Activated naive CD8-positive, alpha-beta T cell treated with anti-CD3 and anti-CD28 coated beads, Interleukin-2, amount 50 U/mL, for 24 hours (primary cell): ENCODE results near the gene GPR137B.

Source experiments
- ATAC-seq: fragments of 150-1000 bp; cut with Tn5 transposase; one replicate; pipeline ENCODE4 v1.10.0; 2021
- DNase-seq: peaks from one replicate; pipeline ENCODE4 v3.0.0; 2021
- H3K27ac Mint-ChIP-seq: one replicate; pipeline ENCODE4 v1.8.0; 2021; ENCODE audit warnings: mild to moderate bottlenecking, mixed read lengths
- H3K27me3 Mint-ChIP-seq: one replicate; pipeline ENCODE4 v1.8.0; 2021; ENCODE audit warnings: mixed read lengths
- H3K36me3 Mint-ChIP-seq: one replicate; pipeline ENCODE4 v1.8.0; 2021; ENCODE audit warnings: low read depth, mixed read lengths
- H3K4me1 Mint-ChIP-seq: one replicate; pipeline ENCODE4 v1.8.0; 2021; ENCODE audit warnings: mixed read lengths
- H3K4me3 Mint-ChIP-seq: one replicate; pipeline ENCODE4 v1.8.0; 2021; ENCODE audit warnings: mild to moderate bottlenecking, moderate library complexity, mixed read lengths
- H3K9me3 Mint-ChIP-seq: one replicate; pipeline ENCODE4 v1.8.0; 2021; ENCODE audit warnings: mixed read lengths

GPR137B gene

DNA sequence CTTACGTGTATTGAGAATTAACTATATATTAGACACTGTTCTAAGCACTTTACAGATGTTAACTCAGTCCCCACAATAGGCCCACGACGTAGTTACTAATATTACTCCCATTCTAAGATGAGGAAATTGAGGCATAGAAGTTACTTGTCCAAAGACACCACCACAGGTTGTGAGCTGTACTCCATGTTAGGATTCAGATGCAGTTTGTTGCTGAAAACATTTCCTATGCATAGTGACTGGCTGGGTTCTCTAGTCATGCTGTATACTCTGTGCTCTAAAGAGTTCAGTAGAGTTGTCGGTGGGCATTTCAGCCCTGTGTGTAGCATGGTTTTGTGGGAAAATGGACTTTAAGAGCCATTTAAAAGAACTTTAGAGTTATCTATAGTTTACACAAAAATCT lies 65.2 kb downstream of the GPR137B start:
- no peak overlapping the region for H3K27ac Mint-ChIP-seq
- peaks cover 19% of the 10 kb centered on the region for H3K9me3 Mint-ChIP-seq
- no peak overlapping the region for H3K4me3 Mint-ChIP-seq
- H3K4me1 Mint-ChIP-seq, result no peaks in the 10 kb centered on the region
- H3K27me3 Mint-ChIP-seq, result no peaks in the 10 kb centered on the region
- no peak for ATAC-seq
- H3K36me3 Mint-ChIP-seq, result peaks cover 48% of the 10 kb centered on the region
- DNase-seq, result no peak

- ATAC-seq, result no peak
- DNase-seq, result no peak
- Mint-ChIP-seq H3K4me3 (no peak overlapping the region), H3K27me3 (no peaks in the 10 kb centered on the region), H3K36me3 (peaks cover 35% of the 10 kb centered on the region), H3K9me3 (peaks cover 9% of the 10 kb centered on the region), H3K27ac (no peak overlapping the region), H3K4me1 (no peaks in the 10 kb centered on the region)
Observed at GRCh38 chr1:236209185-236209584, 66.8 kb downstream of the GPR137B start.

DNA sequence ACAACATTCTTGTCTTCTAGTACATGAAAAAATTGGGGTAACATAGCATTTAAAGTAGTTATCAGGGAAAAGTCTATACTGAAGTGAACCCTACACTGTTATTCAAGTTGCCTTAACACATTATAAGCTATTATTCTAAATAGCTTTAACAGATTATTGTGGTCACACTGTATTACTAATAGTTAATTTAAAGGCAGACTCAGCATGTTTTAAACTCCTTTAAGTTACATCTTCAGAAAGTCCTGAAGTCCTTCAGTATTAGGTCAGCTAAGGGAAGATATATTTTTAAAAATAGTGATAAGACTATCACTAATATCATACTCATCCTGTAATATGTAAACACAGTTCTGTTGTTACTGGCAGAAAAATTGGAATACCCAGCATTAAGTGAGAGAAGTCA lies 67.4 kb downstream of the GPR137B start:
- ATAC-seq, result no peak
- peaks cover 30% of the 10 kb centered on the region for H3K36me3 Mint-ChIP-seq
- H3K4me3 Mint-ChIP-seq, result no peak overlapping the region
- DNase-seq, result no peak
- H3K4me1 Mint-ChIP-seq, result no peaks in the 10 kb centered on the region
- peaks cover 3% of the 10 kb centered on the region for H3K9me3 Mint-ChIP-seq
- H3K27ac Mint-ChIP-seq, result no peak overlapping the region
- no peaks in the 10 kb centered on the region for H3K27me3 Mint-ChIP-seq

DNA sequence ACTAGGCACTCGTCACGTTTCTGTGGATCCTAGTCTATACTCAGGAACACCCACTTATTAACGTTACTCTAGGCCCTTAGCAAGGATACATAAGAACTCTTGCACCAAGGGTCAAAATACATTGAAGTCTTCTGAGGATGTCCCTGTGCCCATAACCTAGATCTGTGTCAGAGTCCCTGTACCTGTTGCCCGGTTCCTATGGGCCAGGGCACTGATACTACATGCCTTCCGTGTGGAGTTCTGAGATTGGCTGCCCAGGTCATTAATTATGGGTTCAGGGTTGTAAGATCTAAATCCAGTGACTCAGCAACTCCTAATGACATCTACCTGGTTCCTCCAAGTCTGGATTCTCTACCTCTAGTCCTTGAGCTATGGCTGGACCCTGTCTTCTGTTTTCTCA lies 69.5 kb downstream of the GPR137B start:
- DNase-seq (no peak), ATAC-seq (no peak)
- H3K36me3 Mint-ChIP-seq, result peaks cover 26% of the 10 kb centered on the region
- H3K27me3 Mint-ChIP-seq, result no peaks in the 10 kb centered on the region
- no peaks in the 10 kb centered on the region for H3K4me1 Mint-ChIP-seq
- no peak overlapping the region for H3K27ac Mint-ChIP-seq
- H3K4me3 Mint-ChIP-seq, result no peak overlapping the region
- H3K9me3 Mint-ChIP-seq, result no peaks in the 10 kb centered on the region

DNA sequence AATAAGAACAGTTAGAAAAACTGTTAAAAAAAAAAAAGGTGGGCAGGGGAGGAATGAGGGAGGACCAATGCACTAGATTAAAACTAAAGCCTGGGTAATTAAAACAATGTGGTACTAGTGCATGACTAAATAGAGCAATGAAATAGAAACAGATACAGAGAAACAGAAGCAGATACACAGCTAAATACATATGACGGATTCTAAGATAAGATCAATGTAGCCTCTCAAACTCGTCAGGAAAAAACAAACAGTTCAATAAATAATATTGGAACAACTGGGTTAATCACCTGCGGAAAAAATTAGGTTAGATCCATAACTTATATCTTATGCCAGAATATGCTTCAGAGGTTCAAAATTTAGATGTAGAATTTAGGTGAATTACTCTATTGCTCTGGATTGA lies 71.2 kb downstream of the GPR137B start:
- Mint-ChIP-seq H3K36me3 (peaks cover 18% of the 10 kb centered on the region), H3K27ac (no peak overlapping the region), H3K4me1 (no peaks in the 10 kb centered on the region), H3K27me3 (no peaks in the 10 kb centered on the region), H3K4me3 (no peak overlapping the region), H3K9me3 (no peaks in the 10 kb centered on the region)
- DNase-seq (no peak), ATAC-seq (no peak)

DNA sequence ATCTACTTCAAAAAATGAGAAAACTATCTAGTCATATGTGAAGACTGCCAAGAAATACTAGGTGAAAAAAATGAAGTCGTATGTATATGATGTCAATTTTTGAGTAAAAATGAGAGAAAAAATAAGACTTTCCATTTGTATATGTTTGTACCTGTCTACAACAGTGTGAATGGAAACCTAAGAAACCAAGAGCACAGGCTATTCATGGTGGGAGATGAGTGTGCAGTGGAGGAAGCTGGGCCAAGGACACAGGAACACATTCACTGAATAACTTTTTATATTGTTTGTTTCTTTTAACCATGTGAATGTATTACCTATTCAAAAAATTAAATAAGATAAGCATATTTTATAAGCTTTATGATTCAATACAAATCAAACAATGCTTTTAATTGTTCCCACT lies 72.4 kb downstream of the GPR137B start:
- Mint-ChIP-seq H3K27ac (no peak overlapping the region), H3K4me1 (no peaks in the 10 kb centered on the region), H3K36me3 (peaks cover 18% of the 10 kb centered on the region), H3K9me3 (no peaks in the 10 kb centered on the region), H3K27me3 (no peaks in the 10 kb centered on the region), H3K4me3 (no peak overlapping the region)
- DNase-seq (no peak), ATAC-seq (peak; percentile 63)

DNA sequence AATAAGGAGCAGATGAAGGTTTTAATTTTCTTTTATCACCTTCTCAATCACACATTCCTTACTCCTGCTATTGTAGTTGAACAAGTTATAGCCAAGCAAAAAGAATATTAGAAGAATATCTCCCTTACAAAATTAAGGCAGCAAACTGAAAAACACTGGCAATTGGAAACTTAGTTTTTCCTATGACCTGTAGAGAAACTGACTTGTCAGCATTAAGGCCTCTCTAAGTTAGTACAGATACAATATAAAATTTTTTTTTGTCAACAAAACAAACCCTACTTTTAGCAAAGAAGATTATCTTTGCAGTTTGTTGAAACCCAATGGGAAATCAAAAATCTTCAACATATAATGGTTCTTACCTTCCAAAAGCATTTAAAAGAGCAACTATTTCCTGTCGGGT lies 78.1 kb downstream of the GPR137B start:
- peaks cover 14% of the 10 kb centered on the region for H3K36me3 Mint-ChIP-seq
- DNase-seq, result no peak
- no peak for ATAC-seq
- no peak overlapping the region for H3K4me3 Mint-ChIP-seq
- H3K27me3 Mint-ChIP-seq, result no peaks in the 10 kb centered on the region
- no peaks in the 10 kb centered on the region for H3K4me1 Mint-ChIP-seq
- H3K9me3 Mint-ChIP-seq, result no peaks in the 10 kb centered on the region
- no peak overlapping the region for H3K27ac Mint-ChIP-seq

GRCh38 chr1:236222632-236223031 lies 80.3 kb downstream of the GPR137B start:
- Mint-ChIP-seq H3K27me3 (no peaks in the 10 kb centered on the region), H3K27ac (no peak overlapping the region), H3K9me3 (no peaks in the 10 kb centered on the region), H3K4me1 (no peaks in the 10 kb centered on the region), H3K36me3 (peaks cover 8% of the 10 kb centered on the region), H3K4me3 (no peak overlapping the region)
- DNase-seq, result no peak
- ATAC-seq, result no peak

- Mint-ChIP-seq H3K4me3 (no peak overlapping the region), H3K27ac (no peak overlapping the region), H3K27me3 (no peaks in the 10 kb centered on the region), H3K36me3 (peaks cover 6% of the 10 kb centered on the region), H3K4me1 (no peaks in the 10 kb centered on the region), H3K9me3 (no peaks in the 10 kb centered on the region)
- DNase-seq (no peak), ATAC-seq (no peak)
Observed at GRCh38 chr1:236228411-236228810, 86.1 kb downstream of the GPR137B start.

DNA sequence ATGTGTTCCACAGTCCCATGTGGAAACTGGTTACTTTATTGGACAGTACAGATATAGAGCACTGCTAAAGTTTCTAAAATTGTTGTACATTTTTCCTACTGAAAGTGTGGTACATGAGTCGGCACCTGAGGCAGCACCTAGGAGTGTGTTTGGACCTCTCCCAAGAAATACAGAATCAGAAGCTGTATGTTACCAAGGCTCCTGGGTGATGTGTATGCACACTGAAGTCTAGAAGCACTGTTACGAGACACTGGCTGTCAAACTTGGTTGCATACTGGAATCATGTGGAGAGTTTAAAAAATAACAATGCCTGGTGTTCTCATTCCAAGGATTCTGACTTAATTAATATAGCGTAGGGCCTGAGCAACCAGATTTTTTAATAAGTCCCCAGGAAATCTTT lies 92.8 kb downstream of the GPR137B start:
- DNase-seq, result no peak
- Mint-ChIP-seq H3K36me3 (peaks cover 7% of the 10 kb centered on the region), H3K4me3 (no peak overlapping the region), H3K27me3 (no peaks in the 10 kb centered on the region), H3K9me3 (no peaks in the 10 kb centered on the region), H3K27ac (no peak overlapping the region), H3K4me1 (no peaks in the 10 kb centered on the region)
- no peak for ATAC-seq

DNA sequence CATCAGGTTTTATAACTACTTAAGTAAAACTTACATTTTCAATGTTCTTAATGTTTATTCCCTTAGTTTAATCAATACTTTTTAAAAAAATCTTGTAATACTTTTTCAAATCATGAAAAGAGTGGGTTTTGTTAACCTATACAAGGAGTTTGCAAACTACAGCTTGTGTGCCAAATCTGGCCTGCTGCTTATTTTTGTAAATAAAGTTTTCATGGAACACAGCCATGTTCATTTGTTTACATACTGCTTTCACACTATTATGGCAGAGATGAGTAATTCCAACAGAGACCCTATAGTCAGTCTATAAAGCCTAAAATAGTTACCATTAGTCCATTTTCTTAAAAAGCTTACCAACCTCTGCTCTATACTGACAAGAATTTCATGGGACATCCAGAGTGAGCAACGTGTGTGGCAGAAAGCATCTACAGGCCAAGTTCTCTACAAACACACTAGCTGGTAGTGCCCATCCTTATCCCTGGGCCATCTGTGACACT lies 96.8 kb downstream of the GPR137B start:
- Mint-ChIP-seq H3K27ac (no peak overlapping the region), H3K36me3 (peaks cover 13% of the 10 kb centered on the region), H3K27me3 (no peaks in the 10 kb centered on the region), H3K4me3 (no peak overlapping the region), H3K4me1 (no peaks in the 10 kb centered on the region), H3K9me3 (no peaks in the 10 kb centered on the region)
- no peak for DNase-seq
- no peak for ATAC-seq

DNA sequence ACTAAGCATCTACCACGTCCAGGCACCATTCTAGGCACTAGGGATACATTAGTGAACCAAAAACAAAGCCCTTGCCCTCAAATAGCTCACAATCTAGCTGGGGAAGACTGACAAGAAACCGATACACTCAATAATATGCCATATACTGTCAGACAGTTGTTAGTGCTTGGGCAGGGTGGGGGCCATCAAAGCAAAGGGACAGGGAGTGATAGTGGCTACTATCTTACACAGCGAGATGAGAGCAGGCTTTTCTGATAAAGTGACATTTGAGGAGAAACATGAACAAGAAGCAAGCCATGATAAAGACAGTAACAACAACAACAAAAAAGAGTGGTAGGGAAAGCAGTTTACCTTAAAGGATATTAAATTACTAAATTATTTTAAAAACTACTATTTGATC lies 98.3 kb downstream of the GPR137B start:
- no peak overlapping the region for H3K4me3 Mint-ChIP-seq
- H3K4me1 Mint-ChIP-seq, result no peaks in the 10 kb centered on the region
- no peaks in the 10 kb centered on the region for H3K27me3 Mint-ChIP-seq
- H3K9me3 Mint-ChIP-seq, result no peaks in the 10 kb centered on the region
- H3K36me3 Mint-ChIP-seq, result peaks cover 13% of the 10 kb centered on the region
- ATAC-seq (no peak), DNase-seq (no peak)
- H3K27ac Mint-ChIP-seq, result no peak overlapping the region

- no peak overlapping the region for H3K27ac Mint-ChIP-seq
- no peaks in the 10 kb centered on the region for H3K27me3 Mint-ChIP-seq
- ATAC-seq (no peak), DNase-seq (no peak)
- no peaks in the 10 kb centered on the region for H3K4me1 Mint-ChIP-seq
- no peaks in the 10 kb centered on the region for H3K9me3 Mint-ChIP-seq
- peaks cover 17% of the 10 kb centered on the region for H3K36me3 Mint-ChIP-seq
- H3K4me3 Mint-ChIP-seq, result no peak overlapping the region
Observed at GRCh38 chr1:236242568-236242967, 100.2 kb downstream of the GPR137B start.

GRCh38 chr1:236247286-236247685 lies 104.9 kb downstream of the GPR137B start:
- no peak overlapping the region for H3K27ac Mint-ChIP-seq
- H3K4me1 Mint-ChIP-seq, result no peaks in the 10 kb centered on the region
- no peaks in the 10 kb centered on the region for H3K9me3 Mint-ChIP-seq
- ATAC-seq (no peak), DNase-seq (no peak)
- no peaks in the 10 kb centered on the region for H3K27me3 Mint-ChIP-seq
- no peak overlapping the region for H3K4me3 Mint-ChIP-seq
- H3K36me3 Mint-ChIP-seq, result peaks cover 16% of the 10 kb centered on the region

DNA sequence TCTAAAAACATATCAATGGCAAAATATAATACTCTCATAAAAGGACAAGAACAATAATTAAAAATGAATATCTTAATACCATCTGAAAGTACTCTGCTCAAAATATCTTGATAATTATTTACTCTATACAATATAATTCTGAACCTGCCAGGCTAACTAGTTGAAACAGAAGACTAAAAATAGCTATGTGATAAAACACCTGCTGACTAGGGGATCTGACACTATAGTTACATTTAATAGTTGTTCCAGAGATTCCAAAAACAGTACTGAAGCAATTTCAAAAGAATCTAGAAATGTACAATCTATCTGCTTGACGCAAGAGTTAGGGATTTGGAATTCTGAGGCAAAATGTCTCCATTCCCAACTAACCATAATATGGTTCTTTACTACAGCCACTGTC lies 109.2 kb downstream of the GPR137B start:
- Mint-ChIP-seq H3K4me3 (no peak overlapping the region), H3K9me3 (no peaks in the 10 kb centered on the region), H3K36me3 (peaks cover 8% of the 10 kb centered on the region), H3K27ac (no peak overlapping the region), H3K27me3 (no peaks in the 10 kb centered on the region), H3K4me1 (no peaks in the 10 kb centered on the region)
- ATAC-seq (no peak), DNase-seq (no peak)

DNA sequence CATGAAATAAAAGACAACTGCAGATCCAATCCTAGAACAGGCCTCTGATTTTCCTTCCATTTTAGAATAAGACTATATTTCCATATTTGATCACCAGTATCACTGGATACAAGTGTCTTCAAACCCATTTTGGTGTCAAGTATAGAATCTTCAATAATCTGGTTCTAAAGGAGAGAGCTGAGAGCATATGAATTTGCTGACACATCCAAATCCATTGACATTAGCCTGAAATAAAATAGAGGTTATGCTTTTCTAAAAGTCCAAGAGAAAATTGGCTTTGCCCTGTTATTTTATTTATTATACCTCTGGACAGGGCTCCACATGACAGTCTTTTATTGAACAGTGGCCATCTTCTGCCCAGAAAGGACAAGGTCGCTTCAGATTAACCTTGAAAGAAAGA lies 110.8 kb downstream of the GPR137B start:
- DNase-seq (no peak), ATAC-seq (no peak)
- Mint-ChIP-seq H3K4me1 (peaks cover 3% of the 10 kb centered on the region), H3K27ac (no peak overlapping the region), H3K9me3 (peaks cover 10% of the 10 kb centered on the region), H3K27me3 (no peaks in the 10 kb centered on the region), H3K36me3 (peaks cover 14% of the 10 kb centered on the region), H3K4me3 (no peak overlapping the region)
